Measurements from ENCODE around the gene LEUTX. TPM values are rescaled to one million over a fixed set of nuclear protein-coding genes. Genes with fewer than 3 reads are reported as not detected.

LEUTX gene
- total RNA-seq, 2 experiments from 2014 or later, result not detected

GRCh38 chr19:39833160-39833463 lies 54.5 kb downstream of the LEUTX start:
- peak overlapping the region; percentile 68 for H3K27ac Mint-ChIP-seq
- intact Hi-C loops (cut with DNase I, micrococcal nuclease), result loop anchor here (1.0 to 10.0 kb wide), 4 partner anchors 9 to 592 kb away; partner anchors contain the start of genes PSMC4 (in 1 of the 2), RPS16 (in 1 of the 2) and SERTAD1 (in 1 of the 2)
- CTCF ChIA-PET, result interaction anchor here (1.4 kb wide), 1 partner anchor 11 kb away, joined by 8 read pairs; no protein-coding TSS in a partner anchor
- DNase-seq (no peak), ATAC-seq (ENCODE audit: poor library complexity) (no peak)
- Histone ChIP-seq H3K36me3 (ENCODE audit: insufficient read depth, low read length) (peaks cover 68% of the 10 kb centered on the region), H3K27me3 (ENCODE audit: control insufficient read depth in 1 of 2, insufficient read depth in 2 of 2, low read length in 2 of 2) (no peaks in the 10 kb centered on the region), H3K27ac (ENCODE audit: low read depth in 1 of 2, low read length in 2 of 2) (peak overlapping the region; percentile 96 to 99), H3K9me3 (ENCODE audit: control insufficient read depth in 1 of 2, insufficient read depth in 1 of 2, low read length in 2 of 2) (no peaks in the 10 kb centered on the region), H3K4me3 (ENCODE audit: low read length) (peak overlapping the region; percentile 88), H3K4me1 (ENCODE audit: insufficient read depth, low read length) (peaks cover 34% of the 10 kb centered on the region)
- peaks cover 72% of the 10 kb centered on the region for H3K36me3 Mint-ChIP-seq (ENCODE audit: low read depth)
- H3K27me3 Mint-ChIP-seq, result no peaks in the 10 kb centered on the region
- H3K4me3 Mint-ChIP-seq, result peak overlapping the region; percentile 75
- H3K9me3 Mint-ChIP-seq, result no peaks in the 10 kb centered on the region
- H3K4me1 Mint-ChIP-seq (ENCODE audit: low read depth), result peaks cover 20% of the 10 kb centered on the region
- POLR2A ChIA-PET, result interaction anchor here (0.9 to 1.7 kb wide), 14 partner anchors 8 to 1431 kb away, joined by 3 to 44 read pairs (median 6); partner anchors contain the start of genes AKT2, FBL, GMFG and HNRNPUL1
- no peak for TF ChIP-seq CTCF (IDR thresholded peaks at IDR 0.05)

GRCh38 chr19:39833464-39834286 lies 55.0 kb downstream of the LEUTX start, which contains the start of gene DYRK1B:
Gene DYRK1B (minus strand): TSS chr19:39834162. CDS start chr19:39831867, 2,295 bp downstream.
- Mint-ChIP-seq H3K27me3 (no peaks in the 10 kb centered on the region), H3K4me3 (peak within 1 kb of the TSS; percentile 81), H3K36me3 (ENCODE audit: low read depth) (peaks cover 72% of the 10 kb centered on the region), H3K9me3 (no peaks in the 10 kb centered on the region), H3K4me1 (ENCODE audit: low read depth) (peaks cover 20% of the 10 kb centered on the region), H3K27ac (peak within 1 kb of the TSS; percentile 68)
- peak within 1 kb of the TSS; percentile 96 to 99 for H3K27ac ChIP-seq (ENCODE audit: low read depth in 1 of 2, low read length in 2 of 2)
- H3K9me3 ChIP-seq (ENCODE audit: control insufficient read depth in 1 of 2, insufficient read depth in 1 of 2, low read length in 2 of 2), result no peaks in the 10 kb centered on the region
- H3K4me1 ChIP-seq (ENCODE audit: insufficient read depth, low read length), result peaks cover 29% of the 10 kb centered on the region
- ChIA-PET CTCF (interaction anchor here (0.8 to 1.4 kb wide), 5 partner anchors 9 to 137 kb away, joined by 4 to 8 read pairs (median 4); partner anchors contain the start of genes FBL and PSMC4), POLR2A (interaction anchor here (0.6 to 1.7 kb wide), 18 partner anchors 9 to 1430 kb away, joined by 3 to 44 read pairs (median 4); partner anchors contain the start of genes AKT2, FBL, GMFG and HNRNPUL1)
- intact Hi-C loops (cut with DNase I, micrococcal nuclease), result loop anchor here (1.0 to 10.0 kb wide), 5 partner anchors 9 to 591 kb away; partner anchors contain the start of genes FBL (in 2 of the 2), PSMC4 (in 1 of the 2), RPS16 (in 1 of the 2) and SERTAD1 (in 1 of the 2)
- H3K4me3 ChIP-seq (ENCODE audit: low read length), result peak within 1 kb of the TSS; percentile 88
- no peaks in the 10 kb centered on the region for H3K27me3 ChIP-seq (ENCODE audit: control insufficient read depth in 1 of 2, insufficient read depth in 2 of 2, low read length in 2 of 2)
- DNase-seq (peak; percentile 96 to 100 (median 98)), ATAC-seq (ENCODE audit: poor library complexity) (peak; percentile 86)
- peaks cover 68% of the 10 kb centered on the region for H3K36me3 ChIP-seq (ENCODE audit: insufficient read depth, low read length)
- no peak for TF ChIP-seq CTCF (IDR thresholded peaks at IDR 0.05)

GRCh38 chr19:39834287-39834841 lies 55.7 kb downstream of the LEUTX start:
- Histone ChIP-seq H3K27me3 (ENCODE audit: control insufficient read depth in 1 of 2, insufficient read depth in 2 of 2, low read length in 2 of 2) (no peaks in the 10 kb centered on the region), H3K36me3 (ENCODE audit: insufficient read depth, low read length) (peaks cover 73% of the 10 kb centered on the region), H3K27ac (ENCODE audit: low read depth in 1 of 2, low read length in 2 of 2) (peak overlapping the region; percentile 30 to 96), H3K9me3 (ENCODE audit: control insufficient read depth in 1 of 2, insufficient read depth in 1 of 2, low read length in 2 of 2) (no peaks in the 10 kb centered on the region), H3K4me1 (ENCODE audit: insufficient read depth, low read length) (peaks cover 29% of the 10 kb centered on the region), H3K4me3 (ENCODE audit: low read length) (peak overlapping the region; percentile 88)
- Mint-ChIP-seq H3K27ac (peak overlapping the region; percentile 66), H3K9me3 (no peaks in the 10 kb centered on the region), H3K27me3 (no peaks in the 10 kb centered on the region), H3K4me3 (peak overlapping the region; percentile 81), H3K4me1 (ENCODE audit: low read depth) (peaks cover 22% of the 10 kb centered on the region), H3K36me3 (ENCODE audit: low read depth) (peaks cover 72% of the 10 kb centered on the region)
- POLR2A ChIA-PET, result interaction anchor here (0.6 to 1.7 kb wide), 12 partner anchors 9 to 608 kb away, joined by 3 to 44 read pairs (median 6); partner anchors contain the start of genes AKT2, FBL, MED29 and PAF1
- DNase-seq (no peak), ATAC-seq (ENCODE audit: poor library complexity) (no peak)
- intact Hi-C loops (cut with DNase I, micrococcal nuclease), result loop anchor here (1.0 to 10.0 kb wide), 4 partner anchors 12 to 590 kb away; partner anchors contain the start of genes FBL (in 2 of the 2), PSMC4 (in 1 of the 2), RPS16 (in 1 of the 2) and SERTAD1 (in 1 of the 2)
- CTCF ChIA-PET, result interaction anchor here (0.8 to 1.4 kb wide), 5 partner anchors 8 to 136 kb away, joined by 4 to 8 read pairs (median 4); partner anchors contain the start of genes FBL and PSMC4
- no peak for TF ChIP-seq CTCF (IDR thresholded peaks at IDR 0.05)

All from CD4-positive, alpha-beta T cell (primary cell).